GM12878 (cell line): Measurements from ENCODE around the gene CASP10. TPM values are rescaled to one million over a fixed set of nuclear protein-coding genes. Genes with fewer than 3 reads are reported as not detected.

Source experiments
- ATAC-seq: fragments of 200-7000 bp; cut with Tn5 transposase; 3 replicates; pipeline ENCODE4 v1.9.1; 2020; ENCODE audit warnings: mild to moderate bottlenecking, moderate library complexity
- BruUV-seq: library from RNA; stranded (reverse); fragments of 400-500 nt; replicated peaks from 2 replicates; lab custom pipeline; 2021; lab: Mats Ljungman, UMichigan
- CTCF ChIA-PET: fragments of 300-600 bp; sonication (Branson Sonifier 250); formaldehyde crosslinking; extraction: SDS; loops from one replicate; lab custom pipeline; 2021; ENCODE audit warnings: inconsistent platforms; lab: Yijun Ruan, JAX
- POLR2A ChIA-PET: fragments of 350-600 bp; formaldehyde crosslinking; extraction: SDS; loops from one replicate; lab custom pipeline; 2021; ENCODE audit warnings: inconsistent platforms; lab: Charles Lee
- RAD21 ChIA-PET: fragments of 300-600 bp; sonication (Branson Sonifier 250); formaldehyde crosslinking; loops from one replicate; lab custom pipeline; 2023; ENCODE audit warnings: antibody characterized with exemption; ENCODE audit not compliant: unreplicated experiment; lab: Charles Lee
- SMC1A ChIA-PET: fragments of 300-600 bp; sonication (Branson Sonifier 250); formaldehyde crosslinking; loops from one replicate; lab custom pipeline; 2023; ENCODE audit not compliant: unreplicated experiment, uncharacterized antibody; lab: Charles Lee
- DNase-seq: peaks from one replicate; pipeline ENCODE4 v3.0.0-alpha.2; 2011; ENCODE audit warnings: low read depth, low spot score
- FAIRE-seq: peaks from 3 replicates; lab custom pipeline; 2011; peaks lifted over from hg19 to GRCh38; lab: Jason Lieb, UNC
- H2AFZ ChIP-seq: 2 replicates; pipeline ENCODE4 v1.6.0; 2011; ENCODE audit warnings: low read depth, low read length, control low read depth; ENCODE audit not compliant: control insufficient read depth
- H3K27ac ChIP-seq: 2 replicates; pipeline ENCODE4 v1.5.1; 2011; ENCODE audit warnings: control low read depth; ENCODE audit not compliant: control insufficient read depth, insufficient read depth
- H3K27me3 ChIP-seq, 2 experiments: replicated peaks in 1 of 2; 2 replicates each; pipeline versions ENCODE4 v1.6.0 to v1.6.1; 2011; ENCODE audit warnings: low read length in 1 of 2; ENCODE audit not compliant: control insufficient read depth in 2 of 2, insufficient read depth in 2 of 2
- H3K36me3 ChIP-seq, 2 experiments: 2 replicates each; pipeline ENCODE4 v1.5.1; 2011; ENCODE audit warnings: low read length in 1 of 2; ENCODE audit not compliant: control insufficient read depth in 2 of 2, insufficient read depth in 2 of 2
- H3K4me1 ChIP-seq: 2 replicates; pipeline ENCODE4 v1.6.1; 2011; ENCODE audit warnings: mild to moderate bottlenecking, low read length, moderate library complexity, mixed read lengths; ENCODE audit not compliant: control insufficient read depth, insufficient read depth
- H3K4me2 ChIP-seq: 2 replicates; pipeline ENCODE4 v1.6.0; 2011; ENCODE audit warnings: control low read depth; ENCODE audit not compliant: control insufficient read depth, insufficient read depth
- H3K4me3 ChIP-seq: fragments of 200-600 bp; sonication (generic); 2 replicates; pipeline ENCODE4 v1.5.1; 2016
- H3K79me2 ChIP-seq: 2 replicates; pipeline ENCODE4 v1.6.0; 2011; ENCODE audit warnings: low read length; ENCODE audit not compliant: control insufficient read depth, insufficient read depth
- H3K9ac ChIP-seq: 2 replicates; pipeline ENCODE4 v1.8.0; 2011; ENCODE audit warnings: low read length, control low read depth, mixed read lengths; ENCODE audit not compliant: control insufficient read depth, insufficient read depth
- H3K9me3 ChIP-seq: replicated peaks from 3 replicates; pipeline ENCODE4 v1.5.1; 2011; ENCODE audit warnings: mild to moderate bottlenecking, low read length; ENCODE audit not compliant: control insufficient read depth, insufficient read depth
- H4K20me1 ChIP-seq: 2 replicates; pipeline ENCODE4 v1.6.0; 2011; ENCODE audit not compliant: control insufficient read depth, insufficient read depth
- EED ChIP-seq: sonication (generic); IDR thresholded peaks from 2 replicates; pipeline ENCODE4 v1.6.1; 2016; ENCODE audit warnings: antibody characterized with exemption, low read depth
- IKZF1 ChIP-seq: fragments of 450-650 bp; conservative IDR thresholded peaks from 2 replicates; pipeline ENCODE4 v1.6.1; 2017; ENCODE audit warnings: antibody characterized with exemption, mild to moderate bottlenecking
- KDM1A ChIP-seq: fragments of 200-600 bp; sonication (generic); IDR thresholded peaks from 2 replicates; pipeline ENCODE4 v1.6.1; 2016; ENCODE audit warnings: borderline replicate concordance
- MTA2 ChIP-seq: fragments of 450-650 bp; IDR thresholded peaks from 2 replicates; pipeline ENCODE4 v1.6.1; 2016; ENCODE audit warnings: low read depth, mild to moderate bottlenecking, moderate library complexity
- NFXL1 ChIP-seq: fragments of 450-650 bp; IDR thresholded peaks from 2 replicates; pipeline ENCODE4 v1.6.1; 2017; ENCODE audit warnings: antibody characterized with exemption, mild to moderate bottlenecking, borderline replicate concordance
- PML ChIP-seq: IDR thresholded peaks from 2 replicates; pipeline ENCODE4 v1.6.1; 2012; ENCODE audit warnings: low read length, inconsistent platforms
- POLR2A ChIP-seq: IDR thresholded peaks from 2 replicates; pipeline ENCODE4 v1.6.1; 2011; ENCODE audit warnings: low read depth, mild to moderate bottlenecking, low read length
- POU2F2 ChIP-seq: IDR thresholded peaks from 3 replicates; pipeline ENCODE4 v1.6.1; 2011; ENCODE audit warnings: low read depth, mild to moderate bottlenecking, low read length, borderline replicate concordance
- REST ChIP-seq: IDR thresholded peaks from 2 replicates; pipeline ENCODE4 v1.6.1; 2012; ENCODE audit warnings: mild to moderate bottlenecking, low read depth, low read length
- TBL1XR1 ChIP-seq: IDR thresholded peaks from 2 replicates; pipeline ENCODE4 v1.6.1; 2012; ENCODE audit warnings: low read depth, low read length, improper control_type of control experiment
- USF1 ChIP-seq: IDR thresholded peaks from 2 replicates; pipeline ENCODE4 v1.6.1; 2011; ENCODE audit warnings: borderline replicate concordance, low read depth, mild to moderate bottlenecking, moderate library complexity, mixed read lengths, low read length; ENCODE audit not compliant: insufficient read depth; ENCODE audit errors: extremely low read length
- USF2 ChIP-seq: IDR thresholded peaks from 2 replicates; pipeline ENCODE4 v1.6.1; 2011; ENCODE audit warnings: low read depth, low read length, improper control_type of control experiment, borderline replicate concordance
- ZBTB40 ChIP-seq: fragments of 450-650 bp; IDR thresholded peaks from 2 replicates; pipeline ENCODE4 v1.6.1; 2016; ENCODE audit warnings: mild to moderate bottlenecking, moderate library complexity, borderline replicate concordance
- ZNF384 ChIP-seq: IDR thresholded peaks from 2 replicates; pipeline ENCODE4 v1.6.1; 2012; ENCODE audit warnings: low read depth, mild to moderate bottlenecking, low read length, improper control_type of control experiment, borderline replicate concordance
- ZZZ3 ChIP-seq: IDR thresholded peaks from 2 replicates; pipeline ENCODE4 v1.6.1; 2011; ENCODE audit warnings: low read depth; ENCODE audit not compliant: control insufficient read depth, insufficient read length
- whole genome bisulfite sequencing: methylation state at CpG from one replicate; pipeline ENCODE4 v1.1.6; 2016; ENCODE audit warnings: low lambda C conversion rate; ENCODE audit not compliant: insufficient replicate concordance, insufficient coverage; ENCODE audit errors: missing lambda C conversion rate; 5-methylcytosine and 5-hydroxymethylcytosine counted together
- in situ Hi-C: fragments of 300-500 bp; cut with MboI; formaldehyde crosslinking; loops from 9 replicates; pipeline ENCODE4 v1.14.3; 2018; ENCODE audit warnings: mixed read lengths
- intact Hi-C: fragments of 100-400 bp; cut with micrococcal nuclease; formaldehyde crosslinking; loops from one replicate; pipeline ENCODE4 v1.14.2; 2022; ENCODE audit not compliant: unreplicated experiment
- polyA plus RNA-seq, 11 experiments: library from polyadenylated mRNA; depleted of rRNA in 4 of 11; unstranded in 6 of 11; stranded (reverse) in 5 of 11; fragments of >200 nt; fragmentation: Nextera tagmentation in 4 of 11; fragmentation: Illumina TruSeq in 1 of 11; extraction: Ambion mirVana in 4 of 11; extraction: Trizol in 1 of 11; gene quantifications; 1 replicate in 1 of 11; 2 replicates in 10 of 11; pipeline versions ENCODE4 v1.2.1 to v1.2.3, GENCODE V29; 2011 to 2016; ENCODE audit warnings: inconsistent platforms in 2 of 11, missing spikeins in 2 of 11, low read depth in 1 of 11
- total RNA-seq, 4 experiments: library from RNA; depleted of rRNA in 3 of 4; stranded (reverse); fragments of >200 nt in 3 of 4; fragmentation: Illumina TruSeq in 1 of 4; extraction: Trizol in 1 of 4; gene quantifications; 2 replicates each; pipeline versions ENCODE4 v1.2.1 to v1.2.3, GENCODE V29; 2013 to 2021

Gene CASP10
- total and polyA plus RNA-seq, 10 of the 15 experiments (the other 5 are each of a cell fraction or from before 2014, with no cell fraction given) = 7.2 to 14.1 (median 10.8) TPM

GRCh38 chr2:201164166-201164565 is 18.8 kb upstream of the CASP10 start:
- Histone ChIP-seq H3K4me3 (no peak overlapping the region), H3K9me3 (peaks cover 3% of the 10 kb centered on the region), H4K20me1 (no peaks in the 10 kb centered on the region), H3K27ac (no peak overlapping the region), H2AFZ (no peak overlapping the region), H3K27me3 (no peaks in the 10 kb centered on the region), H3K36me3 (peaks cover 20 to 43% of the 10 kb centered on the region in 2 experiments), H3K9ac (no peak overlapping the region), H3K4me1 (no peaks in the 10 kb centered on the region; the same call in 1 of the 2 replicates), H3K4me2 (no peak overlapping the region), H3K79me2 (peaks cover 2% of the 10 kb centered on the region; the same call in 1 of the 2 replicates)
- ChIA-PET RAD21 (interaction anchor here (0.7 kb wide), 1 partner anchor 68 kb away, joined by 3 read pairs; no protein-coding TSS in a partner anchor), CTCF (interaction anchor here (1.1 kb wide), 1 partner anchor 201 kb away, joined by 3 read pairs; the partner anchor contains the start of gene ORC2), SMC1A (interaction anchor here (2.1 kb wide), 1 partner anchor 69 kb away, joined by 4 read pairs; no protein-coding TSS in a partner anchor), POLR2A (no interaction called here)
- no peak for FAIRE-seq
- WGBS = 100% methylated on average over 1 of the region's 1 CpG
- intact Hi-C loops (no loop called here), in situ Hi-C loops (loop anchor here (5.0 kb wide), 1 partner anchor 452 kb away; no protein-coding TSS in a partner anchor)
- BruUV-seq = no TSS peak
- DNase-seq = no peak
- no peak for ATAC-seq
- TF ChIP-seq USF2 (no peak), MTA2 (no peak), NFXL1 (no peak), IKZF1 (no peak), USF1 (no peak), ZZZ3 (no peak), POLR2A (no peak), ZNF384 (no peak), EED (no peak), PML (no peak), ZBTB40 (no peak), KDM1A (no peak), POU2F2 (no peak), TBL1XR1 (no peak), REST (no peak)
